Endothelial cell of umbilical vein (primary cell): ENCODE data around the gene LAMB4. TPM values are rescaled to one million over a fixed set of nuclear protein-coding genes. Genes with fewer than 3 reads are reported as not detected.

Experiments used
- BruUV-seq: library from RNA; stranded (reverse); fragments of 400-500 nt; replicated peaks from 2 replicates; lab custom pipeline; 2021; lab: Mats Ljungman, UMichigan
- CTCF ChIA-PET: fragments of 300-600, 350-600 bp; sonication (Branson Sonifier 250); formaldehyde crosslinking; loops from one replicate; lab custom pipeline; 2021; ENCODE audit warnings: antibody characterized with exemption, inconsistent platforms; lab: Charles Lee
- POLR2A ChIA-PET: fragments of 300-600, 350-600 bp; sonication (Branson Sonifier 250); formaldehyde crosslinking; loops from one replicate; lab custom pipeline; 2021; ENCODE audit warnings: antibody characterized with exemption, inconsistent platforms; lab: Charles Lee
- DNase-seq: peaks from one replicate; pipeline ENCODE4 v3.0.0-alpha.2; 2011; ENCODE audit warnings: low read depth, low spot score
- FAIRE-seq: peaks from 2 replicates; lab custom pipeline; 2011; peaks lifted over from hg19 to GRCh38; lab: Jason Lieb, UNC
- H2AFZ ChIP-seq: 2 replicates; pipeline ENCODE4 v1.6.0; 2012; ENCODE audit warnings: low read depth, low read length, control low read depth, inconsistent platforms
- H3K27ac ChIP-seq: 2 replicates; pipeline ENCODE4 v1.5.1; 2011; ENCODE audit warnings: low read depth, mild to moderate bottlenecking, control low read depth, low read length, moderate library complexity; ENCODE audit not compliant: insufficient read depth
- H3K27me3 ChIP-seq, 2 experiments: 2 replicates each; pipeline versions ENCODE4 v1.6.0 to v1.6.1; 2011; ENCODE audit warnings: low read length in 2 of 2, mixed read lengths in 1 of 2; ENCODE audit not compliant: control insufficient read depth in 2 of 2, insufficient read depth in 2 of 2
- H3K36me3 ChIP-seq, 2 experiments: 2 replicates in 1 of 2; 3 replicates in 1 of 2; pipeline ENCODE4 v1.5.1; 2011; ENCODE audit warnings: low read length in 2 of 2, mild to moderate bottlenecking in 1 of 2, moderate library complexity in 1 of 2; ENCODE audit not compliant: control insufficient read depth in 2 of 2, insufficient read depth in 2 of 2; ENCODE audit errors: extremely low read depth in 1 of 2
- H3K4me1 ChIP-seq: 3 replicates; pipeline ENCODE4 v1.5.1; 2011; ENCODE audit warnings: mild to moderate bottlenecking, low read length; ENCODE audit not compliant: control insufficient read depth, insufficient read depth; ENCODE audit errors: extremely low read depth
- H3K4me2 ChIP-seq: 2 replicates; pipeline ENCODE4 v1.6.1; 2011; ENCODE audit warnings: low read length, control low read depth, mixed read lengths; ENCODE audit not compliant: insufficient read depth
- H3K4me3 ChIP-seq, 3 experiments: fragments of 200-600 bp in 1 of 3; sonication (generic), shearing (Covaris generic) in 1 of 3; replicated peaks in 1 of 3; 2 replicates each; pipeline ENCODE4 v1.5.1; 2011 to 2016; ENCODE audit warnings: control low read depth in 3 of 3, low read length in 3 of 3, mild to moderate bottlenecking in 2 of 3, inconsistent platforms in 1 of 3, low read depth in 1 of 3, moderate library complexity in 1 of 3; ENCODE audit not compliant: insufficient read depth in 1 of 3
- H3K79me2 ChIP-seq: 2 replicates; pipeline ENCODE4 v1.6.0; 2012; ENCODE audit warnings: low read length, inconsistent platforms; ENCODE audit not compliant: control insufficient read depth, insufficient read depth
- H3K9ac ChIP-seq: replicated peaks from 2 replicates; pipeline ENCODE3; 2011; ENCODE audit warnings: low read length, control low read depth; ENCODE audit not compliant: insufficient read depth; ENCODE audit errors: extremely low read depth
- H3K9me1 ChIP-seq: replicated peaks from 3 replicates; pipeline ENCODE4 v1.6.0; 2011; ENCODE audit warnings: mild to moderate bottlenecking, low read length; ENCODE audit not compliant: control insufficient read depth, insufficient read depth; ENCODE audit errors: extremely low read depth
- H3K9me3 ChIP-seq: replicated peaks from 2 replicates; pipeline ENCODE4 v1.5.1; 2012; ENCODE audit warnings: low read length, inconsistent platforms; ENCODE audit not compliant: control insufficient read depth, insufficient read depth
- H4K20me1 ChIP-seq: replicated peaks from 2 replicates; pipeline ENCODE3; 2011; ENCODE audit warnings: mild to moderate bottlenecking, low read length; ENCODE audit not compliant: control insufficient read depth, insufficient read depth; ENCODE audit errors: extremely low read depth
- EZH2 ChIP-seq: IDR thresholded peaks from 2 replicates; pipeline ENCODE4 v1.6.1; 2012; ENCODE audit warnings: borderline replicate concordance, low read depth, mild to moderate bottlenecking, moderate library complexity, low read length, inconsistent platforms; ENCODE audit not compliant: severe bottlenecking
- FOS ChIP-seq: IDR thresholded peaks from 2 replicates; pipeline ENCODE4 v1.6.1; 2011; ENCODE audit warnings: mild to moderate bottlenecking, low read length, moderate library complexity, borderline replicate concordance; ENCODE audit not compliant: insufficient read depth
- GATA2 ChIP-seq: IDR thresholded peaks from 2 replicates; pipeline ENCODE4 v1.7.0; 2011; ENCODE audit warnings: low read depth, mild to moderate bottlenecking, moderate library complexity, mixed read lengths, low read length; ENCODE audit not compliant: insufficient read length, insufficient read depth
- JUN ChIP-seq: IDR thresholded peaks from 2 replicates; pipeline ENCODE4 v1.6.1; 2011; ENCODE audit warnings: borderline replicate concordance, low read depth; ENCODE audit not compliant: insufficient read length, insufficient read depth
- MYC ChIP-seq: IDR thresholded peaks from one replicate; pipeline ENCODE4 v1.6.1; 2011; ENCODE audit warnings: mild to moderate bottlenecking, low read depth, low read length
- POLR2A ChIP-seq: IDR thresholded peaks from 2 replicates; pipeline ENCODE4 v1.6.1; 2012; ENCODE audit warnings: low read depth, mild to moderate bottlenecking, control low read depth, low read length
- POLR2AphosphoS5 ChIP-seq: IDR thresholded peaks from 2 replicates; pipeline ENCODE4 v1.6.1; 2012; ENCODE audit warnings: low read depth, mild to moderate bottlenecking, control low read depth, low read length, moderate library complexity; ENCODE audit not compliant: insufficient read depth
- dilution Hi-C: fragments of 300-500 bp; cut with MboI; formaldehyde crosslinking; loops from one replicate; pipeline ENCODE4 v1.15.0; 2019; ENCODE audit warnings: low sequenced_read_pairs; ENCODE audit not compliant: extremely low pct_ligation_motif_present
- intact Hi-C: fragments of 100-400 bp; cut with micrococcal nuclease; formaldehyde crosslinking; loops from one replicate; pipeline ENCODE4 v1.10.0; 2022
- polyA plus RNA-seq, 4 experiments: library from polyadenylated mRNA; depleted of rRNA in 3 of 4; stranded (reverse) in 3 of 4; unstranded in 1 of 4; fragments of >200 nt; gene quantifications; 2 replicates each; pipeline versions ENCODE4 v1.2.1 to v1.2.3, GENCODE V29; 2011 to 2012; ENCODE audit warnings: missing spikeins in 1 of 4
- total RNA-seq: library from RNA; stranded (reverse); gene quantifications from 2 replicates; pipeline ENCODE4 v1.2.3, GENCODE V29; 2021
- TF ChIP-seq, protein P1 (sequence below), 2 donors: IDR thresholded peaks; 1 replicate in 1 of 2; 2 replicates in 1 of 2; pipeline ENCODE4 v1.5.1; 2011; ENCODE audit warnings: low read length in 2 of 2, mild to moderate bottlenecking in 2 of 2, moderate library complexity in 2 of 2, control low read depth in 1 of 2, inconsistent platforms in 1 of 2, low read depth in 1 of 2; ENCODE audit not compliant: insufficient read depth in 1 of 2; ENCODE audit errors: extremely low read depth in 1 of 2
- TF ChIP-seq, protein P2 (sequence below): IDR thresholded peaks from 2 replicates; pipeline ENCODE4 v1.6.1; 2011; ENCODE audit not compliant: insufficient read depth, insufficient read length

The LAMB4 gene
- total and polyA plus RNA-seq, 2 donors (not counting 3 experiments of a cell fraction or from before 2014, with no cell fraction given), result 0.15 to 0.20 TPM

DNA sequence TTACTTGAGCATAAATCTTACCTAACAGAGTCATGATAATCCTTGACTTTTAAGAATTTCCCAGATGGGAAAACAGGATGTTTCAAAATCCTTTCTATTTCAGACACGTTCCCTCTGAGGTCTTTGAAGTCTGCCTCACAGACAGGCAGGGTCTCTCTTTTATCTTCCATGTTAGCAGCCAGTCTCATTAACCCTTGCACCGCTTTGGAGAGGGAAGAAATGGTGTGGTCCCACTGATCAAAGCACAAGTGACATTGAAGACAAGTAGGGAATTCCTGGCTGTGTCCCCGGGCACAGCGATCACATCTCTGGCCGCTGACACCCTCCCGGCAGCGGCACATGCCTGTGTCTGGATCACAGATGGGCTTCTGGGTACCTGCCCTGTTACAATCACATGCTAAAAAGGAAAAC, 74.5 kb downstream of the LAMB4 start:
- Histone ChIP-seq H3K27me3 (no peaks in the 10 kb centered on the region), H3K4me2 (no peak overlapping the region), H3K27ac (no peak overlapping the region), H2AFZ (no peak overlapping the region), H3K36me3 (no peaks in the 10 kb centered on the region), H3K9ac (no peak overlapping the region), H3K4me3 (no peak overlapping the region), H3K79me2 (no peaks in the 10 kb centered on the region), H3K9me3 (no peaks in the 10 kb centered on the region), H3K4me1 (no peaks in the 10 kb centered on the region), H4K20me1 (no peaks in the 10 kb centered on the region), H3K9me1 (no peaks in the 10 kb centered on the region)
- FAIRE-seq (no peak), DNase-seq (no peak)
- TF ChIP-seq FOS, result no peak
- no peak for TF ChIP-seq MYC
- no peak for TF ChIP-seq GATA2
- no peak for TF ChIP-seq EZH2
- no peak for TF ChIP-seq POLR2AphosphoS5
- TF ChIP-seq, protein P1, sequence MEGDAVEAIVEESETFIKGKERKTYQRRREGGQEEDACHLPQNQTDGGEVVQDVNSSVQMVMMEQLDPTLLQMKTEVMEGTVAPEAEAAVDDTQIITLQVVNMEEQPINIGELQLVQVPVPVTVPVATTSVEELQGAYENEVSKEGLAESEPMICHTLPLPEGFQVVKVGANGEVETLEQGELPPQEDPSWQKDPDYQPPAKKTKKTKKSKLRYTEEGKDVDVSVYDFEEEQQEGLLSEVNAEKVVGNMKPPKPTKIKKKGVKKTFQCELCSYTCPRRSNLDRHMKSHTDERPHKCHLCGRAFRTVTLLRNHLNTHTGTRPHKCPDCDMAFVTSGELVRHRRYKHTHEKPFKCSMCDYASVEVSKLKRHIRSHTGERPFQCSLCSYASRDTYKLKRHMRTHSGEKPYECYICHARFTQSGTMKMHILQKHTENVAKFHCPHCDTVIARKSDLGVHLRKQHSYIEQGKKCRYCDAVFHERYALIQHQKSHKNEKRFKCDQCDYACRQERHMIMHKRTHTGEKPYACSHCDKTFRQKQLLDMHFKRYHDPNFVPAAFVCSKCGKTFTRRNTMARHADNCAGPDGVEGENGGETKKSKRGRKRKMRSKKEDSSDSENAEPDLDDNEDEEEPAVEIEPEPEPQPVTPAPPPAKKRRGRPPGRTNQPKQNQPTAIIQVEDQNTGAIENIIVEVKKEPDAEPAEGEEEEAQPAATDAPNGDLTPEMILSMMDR (IDR thresholded peaks at IDR 0.05; ENCODE audit: extremely low read depth in 1 of 2, insufficient read depth in 1 of 2, low read depth in 1 of 2, low read length in 2 of 2), result no peak
- TF ChIP-seq POLR2A, result no peak
- TF ChIP-seq, protein P2, sequence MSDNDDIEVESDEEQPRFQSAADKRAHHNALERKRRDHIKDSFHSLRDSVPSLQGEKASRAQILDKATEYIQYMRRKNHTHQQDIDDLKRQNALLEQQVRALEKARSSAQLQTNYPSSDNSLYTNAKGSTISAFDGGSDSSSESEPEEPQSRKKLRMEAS, result no peak
- TF ChIP-seq JUN, result no peak
- intact Hi-C loops, result no loop called here
- POLR2A ChIA-PET, result no interaction called here
- CTCF ChIA-PET, result interaction anchor here (2.1 kb wide), 1 partner anchor 39 kb away, joined by 6 read pairs; no protein-coding TSS in a partner anchor
- no TSS peak for BruUV-seq
- dilution Hi-C loops, result no loop called here
